H1 (cell line): Measurements from ENCODE around the gene DIP2C. TPM values are rescaled to one million over a fixed set of nuclear protein-coding genes. Genes with fewer than 3 reads are reported as not detected.

Experiments used
- BRCA1 ChIP-seq: IDR thresholded peaks from 2 replicates; pipeline ENCODE4 v1.6.1; 2012; ENCODE audit warnings: low read depth, low read length, improper control_type of control experiment
- EGR1 ChIP-seq: IDR thresholded peaks from 2 replicates; pipeline ENCODE4 v1.6.1; 2011; ENCODE audit warnings: low read depth, low read length, borderline replicate concordance
- FOSL1 ChIP-seq: IDR thresholded peaks from 2 replicates; pipeline ENCODE4 v1.6.1; 2011; ENCODE audit warnings: mild to moderate bottlenecking, low read depth, low read length, moderate library complexity; ENCODE audit not compliant: insufficient read depth
- HDAC6 ChIP-seq: IDR thresholded peaks from one replicate; pipeline ENCODE4 v1.7.1; 2012; ENCODE audit warnings: low read depth, mild to moderate bottlenecking, inconsistent platforms, low read length, moderate library complexity
- NRF1 ChIP-seq: IDR thresholded peaks from 2 replicates; pipeline ENCODE4 v1.6.1; 2011; ENCODE audit warnings: mild to moderate bottlenecking, low read depth, low read length, improper control_type of control experiment
- RAD21 ChIP-seq, 2 experiments: IDR thresholded peaks in 1 of 2; conservative IDR thresholded peaks in 1 of 2; 2 replicates each; pipeline ENCODE4 v1.6.1; 2011; ENCODE audit warnings: low read depth in 2 of 2, low read length in 2 of 2, improper control_type of control experiment in 1 of 2, inconsistent platforms in 1 of 2, mild to moderate bottlenecking in 1 of 2, moderate library complexity in 1 of 2
- SP2 ChIP-seq: IDR thresholded peaks from 2 replicates; pipeline ENCODE4 v1.6.1; 2012; ENCODE audit warnings: mild to moderate bottlenecking, low read length, inconsistent platforms
- SUZ12 ChIP-seq: fragments of 200-600 bp; sonication (generic); IDR thresholded peaks from 2 replicates; pipeline ENCODE4 v1.6.1; 2012; ENCODE audit warnings: mild to moderate bottlenecking, inconsistent platforms, low read length, moderate library complexity, mixed read lengths
- polyA plus RNA-seq, 7 experiments: library from polyadenylated mRNA; depleted of rRNA in 3 of 7; stranded (reverse) in 5 of 7; unstranded in 2 of 7; fragments of >200 nt in 5 of 7; fragments of 200-250 nt in 2 of 7; gene quantifications; 1 replicate in 5 of 7; 2 replicates in 1 of 7; 4 replicates in 1 of 7; pipeline versions ENCODE4 v1.2.1 to v1.2.3, GENCODE V29; 2011 to 2013; ENCODE audit warnings: missing spikeins in 2 of 7, mixed read lengths in 2 of 7
- total RNA-seq: library from RNA; stranded (reverse); fragmentation: NEBNext Ultra II Directional; extraction: Animal tissue kit (Norgen Biotek cat#: 25700); gene quantifications from 2 replicates; pipeline ENCODE4 v1.2.1, GENCODE V29; 2021
- TF ChIP-seq, protein P1 (sequence below): fragments of 300-600 bp; sonication (generic); IDR thresholded peaks from 2 replicates; pipeline ENCODE4 v1.7.1; 2012; ENCODE audit warnings: low read length, moderate library complexity, mild to moderate bottlenecking, inconsistent platforms; ENCODE audit not compliant: insufficient replicate concordance
- TF ChIP-seq, protein P2 (sequence below): IDR thresholded peaks from 2 replicates; pipeline ENCODE4 v1.6.1; 2012; ENCODE audit warnings: inconsistent platforms

DIP2C gene
- total and polyA plus RNA-seq, 2 of the 8 experiments (the other 6 are each of a cell fraction or from before 2014, with no cell fraction given): 3.8 to 9.3 TPM

DNA sequence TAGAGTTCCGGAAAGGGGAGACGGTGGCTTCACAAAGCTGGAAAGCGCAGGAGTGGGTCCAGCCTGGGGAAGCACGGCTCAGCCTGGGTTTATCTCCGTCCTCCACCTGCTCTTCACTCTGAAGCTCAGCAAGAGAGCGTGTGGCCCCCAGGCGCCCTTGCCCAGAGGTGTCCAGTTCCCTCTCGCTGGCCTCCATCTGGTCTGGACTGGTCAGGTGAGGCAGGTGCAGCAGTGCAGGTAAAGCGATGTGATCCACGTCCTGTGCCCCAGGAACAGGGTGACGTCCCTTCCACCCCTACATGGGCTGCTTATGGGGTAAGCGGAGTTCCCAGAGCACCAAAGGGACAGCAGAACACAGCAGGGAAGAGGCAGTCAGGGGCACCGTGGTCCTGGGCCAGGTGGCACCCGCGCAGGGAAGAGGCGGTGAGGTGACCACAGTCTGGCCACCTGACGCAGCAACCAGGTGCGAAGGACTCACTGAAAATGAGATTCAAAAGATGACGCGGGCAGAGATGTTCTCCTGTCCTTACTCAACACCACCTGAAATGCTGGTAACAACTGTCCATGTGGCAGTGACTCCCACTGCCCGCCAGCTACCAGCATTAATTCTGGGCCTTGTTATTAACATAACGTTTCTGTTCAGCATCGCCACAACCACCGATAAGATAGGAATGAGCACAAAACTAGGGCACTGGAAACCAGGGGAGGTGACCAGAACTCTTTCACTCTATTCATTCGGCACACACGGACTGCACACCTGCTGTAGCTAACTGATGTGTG is 33.0 kb upstream of the DIP2C start (continued):
- TF ChIP-seq, protein P1, sequence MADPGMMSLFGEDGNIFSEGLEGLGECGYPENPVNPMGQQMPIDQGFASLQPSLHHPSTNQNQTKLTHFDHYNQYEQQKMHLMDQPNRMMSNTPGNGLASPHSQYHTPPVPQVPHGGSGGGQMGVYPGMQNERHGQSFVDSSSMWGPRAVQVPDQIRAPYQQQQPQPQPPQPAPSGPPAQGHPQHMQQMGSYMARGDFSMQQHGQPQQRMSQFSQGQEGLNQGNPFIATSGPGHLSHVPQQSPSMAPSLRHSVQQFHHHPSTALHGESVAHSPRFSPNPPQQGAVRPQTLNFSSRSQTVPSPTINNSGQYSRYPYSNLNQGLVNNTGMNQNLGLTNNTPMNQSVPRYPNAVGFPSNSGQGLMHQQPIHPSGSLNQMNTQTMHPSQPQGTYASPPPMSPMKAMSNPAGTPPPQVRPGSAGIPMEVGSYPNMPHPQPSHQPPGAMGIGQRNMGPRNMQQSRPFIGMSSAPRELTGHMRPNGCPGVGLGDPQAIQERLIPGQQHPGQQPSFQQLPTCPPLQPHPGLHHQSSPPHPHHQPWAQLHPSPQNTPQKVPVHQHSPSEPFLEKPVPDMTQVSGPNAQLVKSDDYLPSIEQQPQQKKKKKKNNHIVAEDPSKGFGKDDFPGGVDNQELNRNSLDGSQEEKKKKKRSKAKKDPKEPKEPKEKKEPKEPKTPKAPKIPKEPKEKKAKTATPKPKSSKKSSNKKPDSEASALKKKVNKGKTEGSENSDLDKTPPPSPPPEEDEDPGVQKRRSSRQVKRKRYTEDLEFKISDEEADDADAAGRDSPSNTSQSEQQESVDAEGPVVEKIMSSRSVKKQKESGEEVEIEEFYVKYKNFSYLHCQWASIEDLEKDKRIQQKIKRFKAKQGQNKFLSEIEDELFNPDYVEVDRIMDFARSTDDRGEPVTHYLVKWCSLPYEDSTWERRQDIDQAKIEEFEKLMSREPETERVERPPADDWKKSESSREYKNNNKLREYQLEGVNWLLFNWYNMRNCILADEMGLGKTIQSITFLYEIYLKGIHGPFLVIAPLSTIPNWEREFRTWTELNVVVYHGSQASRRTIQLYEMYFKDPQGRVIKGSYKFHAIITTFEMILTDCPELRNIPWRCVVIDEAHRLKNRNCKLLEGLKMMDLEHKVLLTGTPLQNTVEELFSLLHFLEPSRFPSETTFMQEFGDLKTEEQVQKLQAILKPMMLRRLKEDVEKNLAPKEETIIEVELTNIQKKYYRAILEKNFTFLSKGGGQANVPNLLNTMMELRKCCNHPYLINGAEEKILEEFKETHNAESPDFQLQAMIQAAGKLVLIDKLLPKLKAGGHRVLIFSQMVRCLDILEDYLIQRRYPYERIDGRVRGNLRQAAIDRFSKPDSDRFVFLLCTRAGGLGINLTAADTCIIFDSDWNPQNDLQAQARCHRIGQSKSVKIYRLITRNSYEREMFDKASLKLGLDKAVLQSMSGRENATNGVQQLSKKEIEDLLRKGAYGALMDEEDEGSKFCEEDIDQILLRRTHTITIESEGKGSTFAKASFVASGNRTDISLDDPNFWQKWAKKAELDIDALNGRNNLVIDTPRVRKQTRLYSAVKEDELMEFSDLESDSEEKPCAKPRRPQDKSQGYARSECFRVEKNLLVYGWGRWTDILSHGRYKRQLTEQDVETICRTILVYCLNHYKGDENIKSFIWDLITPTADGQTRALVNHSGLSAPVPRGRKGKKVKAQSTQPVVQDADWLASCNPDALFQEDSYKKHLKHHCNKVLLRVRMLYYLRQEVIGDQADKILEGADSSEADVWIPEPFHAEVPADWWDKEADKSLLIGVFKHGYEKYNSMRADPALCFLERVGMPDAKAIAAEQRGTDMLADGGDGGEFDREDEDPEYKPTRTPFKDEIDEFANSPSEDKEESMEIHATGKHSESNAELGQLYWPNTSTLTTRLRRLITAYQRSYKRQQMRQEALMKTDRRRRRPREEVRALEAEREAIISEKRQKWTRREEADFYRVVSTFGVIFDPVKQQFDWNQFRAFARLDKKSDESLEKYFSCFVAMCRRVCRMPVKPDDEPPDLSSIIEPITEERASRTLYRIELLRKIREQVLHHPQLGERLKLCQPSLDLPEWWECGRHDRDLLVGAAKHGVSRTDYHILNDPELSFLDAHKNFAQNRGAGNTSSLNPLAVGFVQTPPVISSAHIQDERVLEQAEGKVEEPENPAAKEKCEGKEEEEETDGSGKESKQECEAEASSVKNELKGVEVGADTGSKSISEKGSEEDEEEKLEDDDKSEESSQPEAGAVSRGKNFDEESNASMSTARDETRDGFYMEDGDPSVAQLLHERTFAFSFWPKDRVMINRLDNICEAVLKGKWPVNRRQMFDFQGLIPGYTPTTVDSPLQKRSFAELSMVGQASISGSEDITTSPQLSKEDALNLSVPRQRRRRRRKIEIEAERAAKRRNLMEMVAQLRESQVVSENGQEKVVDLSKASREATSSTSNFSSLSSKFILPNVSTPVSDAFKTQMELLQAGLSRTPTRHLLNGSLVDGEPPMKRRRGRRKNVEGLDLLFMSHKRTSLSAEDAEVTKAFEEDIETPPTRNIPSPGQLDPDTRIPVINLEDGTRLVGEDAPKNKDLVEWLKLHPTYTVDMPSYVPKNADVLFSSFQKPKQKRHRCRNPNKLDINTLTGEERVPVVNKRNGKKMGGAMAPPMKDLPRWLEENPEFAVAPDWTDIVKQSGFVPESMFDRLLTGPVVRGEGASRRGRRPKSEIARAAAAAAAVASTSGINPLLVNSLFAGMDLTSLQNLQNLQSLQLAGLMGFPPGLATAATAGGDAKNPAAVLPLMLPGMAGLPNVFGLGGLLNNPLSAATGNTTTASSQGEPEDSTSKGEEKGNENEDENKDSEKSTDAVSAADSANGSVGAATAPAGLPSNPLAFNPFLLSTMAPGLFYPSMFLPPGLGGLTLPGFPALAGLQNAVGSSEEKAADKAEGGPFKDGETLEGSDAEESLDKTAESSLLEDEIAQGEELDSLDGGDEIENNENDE: no peak
- TF ChIP-seq RAD21 (IDR thresholded peaks at IDR 0.05 in 1 of 2, conservative IDR thresholded peaks at IDR 0.05 in 1 of 2; ENCODE audit: low read depth in 2 of 2, low read length in 2 of 2): no peak
- no peak for TF ChIP-seq HDAC6
- TF ChIP-seq FOSL1: no peak
- no peak for TF ChIP-seq EGR1
- TF ChIP-seq NRF1: no peak
- TF ChIP-seq BRCA1: no peak
- TF ChIP-seq, protein P2, sequence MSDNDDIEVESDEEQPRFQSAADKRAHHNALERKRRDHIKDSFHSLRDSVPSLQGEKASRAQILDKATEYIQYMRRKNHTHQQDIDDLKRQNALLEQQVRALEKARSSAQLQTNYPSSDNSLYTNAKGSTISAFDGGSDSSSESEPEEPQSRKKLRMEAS: no peak
- TF ChIP-seq SUZ12: no peak
- no peak for TF ChIP-seq SP2
